ACC112 (cell line): ENCODE data around the gene SLC35G3.
"Not testable (repeated sequence)": the region's sequence is repeated elsewhere in the genome, so short reads cannot be mapped to it uniquely, and the experiment has no call there.

Source experiments
- H2AFZ ChIP-seq: fragments of 200-600 bp; sonication (generic); one replicate; pipeline ENCODE4 v1.6.0; 2017; ENCODE audit warnings: antibody characterized with exemption, low read length; ENCODE audit not compliant: unreplicated experiment
- H3K27ac ChIP-seq: fragments of 200-600 bp; sonication (generic); 2 replicates; pipeline ENCODE4 v1.5.1; 2014; ENCODE audit warnings: low read depth, mild to moderate bottlenecking, antibody characterized with exemption, low read length, moderate library complexity
- H3K27me3 ChIP-seq: fragments of 200-600 bp; sonication (generic); 2 replicates; pipeline ENCODE4 v1.6.1; 2014; ENCODE audit warnings: mild to moderate bottlenecking, antibody characterized with exemption, low read length, moderate library complexity, mixed read lengths; ENCODE audit not compliant: insufficient read depth
- H3K36me3 ChIP-seq: fragments of 200-600 bp; sonication (generic); 2 replicates; pipeline ENCODE4 v1.6.1; 2016; ENCODE audit warnings: mild to moderate bottlenecking, antibody characterized with exemption, low read length, moderate library complexity, mixed read lengths; ENCODE audit not compliant: insufficient read depth
- H3K4me1 ChIP-seq: fragments of 200-600 bp; sonication (generic); one replicate; pipeline ENCODE4 v1.6.1; 2016; ENCODE audit warnings: low read length, mixed read lengths; ENCODE audit not compliant: insufficient read depth, unreplicated experiment, control insufficient read depth
- H3K4me3 ChIP-seq: fragments of 200-600 bp; sonication (generic); 2 replicates; pipeline ENCODE4 v1.5.1; 2014; ENCODE audit warnings: mild to moderate bottlenecking, low read depth, low read length
- H3K79me2 ChIP-seq: fragments of 200-600 bp; sonication (generic); one replicate; pipeline ENCODE4 v1.6.0; 2016; ENCODE audit warnings: low read length; ENCODE audit not compliant: control insufficient read depth, unreplicated experiment, insufficient read depth

Gene SLC35G3

DNA sequence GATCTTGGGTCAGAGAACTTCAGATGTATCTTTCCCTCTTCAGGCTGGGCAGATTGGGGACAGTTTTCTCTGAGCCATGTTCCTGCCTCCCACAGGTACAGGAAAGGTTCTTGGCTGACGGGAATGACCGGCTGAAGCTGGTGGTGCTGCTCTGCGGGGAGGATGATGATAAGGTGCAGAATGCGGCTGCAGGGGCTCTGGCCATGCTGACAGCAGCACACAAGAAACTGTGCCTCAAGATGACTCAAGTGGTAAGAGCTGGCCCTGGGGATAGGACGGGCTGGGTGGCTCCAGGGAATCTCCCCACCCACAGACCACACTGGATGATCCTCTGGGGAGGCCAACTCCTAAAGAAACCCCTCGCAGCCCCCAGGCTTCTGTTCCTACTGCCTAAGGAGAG, 10.9 kb downstream of the SLC35G3 start:
- peaks cover 17% of the 10 kb centered on the region for H3K27me3 ChIP-seq
- H3K4me3 ChIP-seq, result no peak overlapping the region
- no peaks in the 10 kb centered on the region for H3K79me2 ChIP-seq
- H3K27ac ChIP-seq, result no peak overlapping the region
- no peak overlapping the region for H2AFZ ChIP-seq
- no peaks in the 10 kb centered on the region for H3K36me3 ChIP-seq
- peaks cover 7% of the 10 kb centered on the region for H3K4me1 ChIP-seq

DNA sequence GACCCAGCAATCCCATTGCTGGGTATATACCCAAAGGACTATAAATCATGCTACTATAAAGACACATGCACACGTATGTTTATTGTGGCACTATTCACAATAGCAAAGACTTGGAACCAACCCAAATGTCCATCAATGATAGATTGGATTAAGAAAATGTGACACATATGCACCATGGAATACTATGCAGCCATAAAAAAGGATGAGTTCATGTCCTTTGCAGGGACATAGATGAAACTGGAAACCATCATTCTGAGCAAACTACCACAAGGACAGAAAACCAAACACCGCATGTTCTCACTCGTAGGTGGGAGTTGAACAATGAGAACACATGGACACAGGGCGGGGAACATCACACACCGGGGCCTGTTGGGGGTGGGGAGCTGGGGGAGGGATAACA, 14.8 kb downstream of the SLC35G3 start:
- H3K27me3 ChIP-seq, result peaks cover 16% of the 10 kb centered on the region
- H2AFZ ChIP-seq, H3K79me2 ChIP-seq, H3K4me1 ChIP-seq, H3K36me3 ChIP-seq, H3K4me3 ChIP-seq, H3K27ac ChIP-seq: not testable (repeated sequence)

DNA sequence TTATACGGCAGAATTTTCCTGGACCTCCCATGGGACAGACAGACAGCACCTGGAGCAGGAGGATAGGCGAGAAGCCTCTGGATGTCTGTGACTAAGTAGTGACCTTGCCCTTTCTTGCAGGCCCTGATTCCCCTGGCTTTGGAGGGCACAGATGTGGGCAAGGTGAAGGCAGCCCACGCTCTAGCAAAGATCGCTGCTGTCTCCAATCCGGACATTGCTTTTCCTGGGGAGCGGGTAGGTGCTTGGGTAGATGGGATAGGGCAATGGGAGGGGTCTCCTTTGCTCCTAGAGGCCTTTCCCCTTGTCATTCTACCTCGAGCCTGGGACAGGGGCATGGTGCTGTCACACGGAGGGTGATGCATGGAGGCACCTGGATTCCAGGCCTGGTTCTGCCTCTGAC, 17.3 kb downstream of the SLC35G3 start:
- Histone ChIP-seq H3K27me3 (no peaks in the 10 kb centered on the region), H2AFZ (no peak overlapping the region)

DNA sequence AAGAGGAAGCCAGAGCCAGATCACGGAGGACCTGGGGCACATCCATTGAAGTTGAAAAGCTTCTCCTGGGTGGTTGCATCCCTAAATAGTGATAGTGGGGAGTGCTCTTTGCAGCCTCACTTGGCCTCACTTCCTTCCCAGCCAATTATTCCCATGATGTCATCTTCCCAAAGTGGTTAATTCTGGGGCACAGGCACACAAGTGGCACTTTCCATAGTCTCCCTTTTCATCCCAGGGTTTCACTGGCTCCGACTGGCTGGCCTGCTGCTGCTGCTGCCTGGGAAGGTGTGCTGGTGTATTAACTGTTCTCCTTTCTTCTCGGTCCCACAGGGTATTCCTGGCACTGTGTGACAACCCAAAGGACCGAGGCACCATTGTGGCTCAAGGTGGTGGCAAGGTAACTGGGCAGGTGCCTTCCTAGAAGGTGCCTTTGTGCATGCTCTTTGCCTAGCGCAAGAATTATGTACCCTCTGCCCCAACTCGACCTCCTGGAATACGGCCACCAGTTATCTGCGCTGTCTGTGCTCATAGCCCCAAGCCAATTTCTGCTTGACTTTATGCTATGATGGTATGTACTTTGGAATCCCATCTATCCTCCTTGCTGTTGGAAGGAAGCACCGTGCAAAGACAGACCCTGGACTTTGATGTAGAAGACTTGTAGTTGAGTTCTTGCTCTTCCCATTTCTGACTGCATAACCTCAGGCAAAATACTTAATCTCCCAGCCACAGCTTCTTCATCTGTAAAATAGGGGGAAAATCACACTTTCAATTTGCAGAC, 18.4 kb downstream of the SLC35G3 start:
- peaks cover 5% of the 10 kb centered on the region for H3K4me1 ChIP-seq
- no peak overlapping the region for H2AFZ ChIP-seq
- H3K27me3 ChIP-seq, result no peaks in the 10 kb centered on the region
- H3K4me3 ChIP-seq, result no peak overlapping the region
- H3K36me3 ChIP-seq, result no peaks in the 10 kb centered on the region
- H3K27ac ChIP-seq, result no peak overlapping the region
- H3K79me2 ChIP-seq, result no peaks in the 10 kb centered on the region

More for the DNA sequence above, 17.3 kb downstream of the SLC35G3 start:
- no peak overlapping the region for H3K4me3 ChIP-seq
- H3K36me3 ChIP-seq, result no peaks in the 10 kb centered on the region
- no peaks in the 10 kb centered on the region for H3K79me2 ChIP-seq
- H3K4me1 ChIP-seq, result peaks cover under 1% of the 10 kb centered on the region
- no peak overlapping the region for H3K27ac ChIP-seq

DNA sequence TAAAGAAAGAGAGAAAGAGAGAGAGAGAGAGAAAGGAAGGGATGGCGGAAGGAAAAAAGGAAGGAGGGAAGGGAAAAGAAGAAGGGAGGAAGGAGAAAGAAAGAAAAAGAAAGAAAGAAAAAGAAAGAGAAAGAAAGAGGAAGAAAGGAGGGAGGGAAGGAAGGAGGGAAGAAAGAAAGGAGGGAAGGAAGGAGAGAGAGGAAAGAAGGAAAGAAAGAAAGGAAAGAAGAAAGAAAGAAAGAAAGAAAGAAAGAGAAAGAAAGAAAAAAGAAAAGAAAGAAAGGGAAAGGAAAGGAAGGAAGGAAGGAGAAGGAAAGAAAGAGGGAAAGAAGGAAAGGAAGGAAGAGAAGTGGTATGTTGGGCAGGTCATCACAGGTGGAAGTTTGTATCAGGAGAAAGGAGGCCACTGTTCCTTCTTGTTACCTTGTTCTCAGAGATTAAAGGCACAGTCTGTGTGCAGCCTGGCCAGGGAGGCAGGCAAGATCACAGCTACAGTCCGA, 19.3 kb downstream of the SLC35G3 start:
- Histone ChIP-seq H3K79me2 (no peaks in the 10 kb centered on the region), H3K4me3 (no peak overlapping the region), H3K27ac (no peak overlapping the region), H2AFZ (no peak overlapping the region), H3K36me3 (no peaks in the 10 kb centered on the region), H3K27me3 (no peaks in the 10 kb centered on the region), H3K4me1 (peaks cover 5% of the 10 kb centered on the region)

DNA sequence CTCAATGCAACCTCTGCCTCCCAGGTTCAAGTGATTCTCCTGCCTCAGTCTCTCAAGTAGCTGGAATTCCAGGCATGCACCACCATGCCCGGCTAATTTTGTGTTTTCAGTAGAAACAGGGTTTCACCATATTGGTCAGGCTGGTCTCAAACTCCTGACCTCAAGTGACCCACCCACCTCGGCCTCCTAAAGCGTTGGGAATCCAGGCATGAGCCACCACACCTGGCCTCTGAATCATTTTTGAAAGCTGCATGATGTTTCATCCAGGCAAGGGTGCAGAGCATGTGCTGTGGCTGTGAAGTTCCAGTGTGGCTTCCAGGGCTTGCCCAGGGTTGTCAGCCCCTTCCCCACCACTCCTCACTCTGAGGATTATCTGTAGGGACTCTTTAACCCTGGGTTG, 21.9 kb downstream of the SLC35G3 start:
- H3K4me3 ChIP-seq, H3K36me3 ChIP-seq, H2AFZ ChIP-seq, H3K27me3 ChIP-seq, H3K79me2 ChIP-seq, H3K4me1 ChIP-seq, H3K27ac ChIP-seq: not testable (repeated sequence)

DNA sequence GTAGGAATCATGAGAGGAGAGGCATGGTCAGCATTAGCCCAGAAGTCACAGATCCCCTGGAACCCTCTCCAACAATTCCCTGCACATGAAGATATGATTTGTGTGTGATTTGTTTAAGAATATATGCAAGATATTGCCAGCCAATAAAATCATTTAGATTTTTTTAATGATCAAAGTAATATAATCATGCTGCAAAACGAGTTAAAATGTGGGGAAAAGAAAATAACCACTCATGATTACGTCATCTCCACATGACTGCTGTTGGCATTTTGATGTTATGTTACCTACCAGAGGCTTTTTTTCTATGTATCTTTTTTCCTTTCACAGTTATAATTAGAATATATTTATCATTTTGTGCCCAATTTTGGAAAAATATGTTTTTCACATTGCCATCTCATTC, 22.4 kb downstream of the SLC35G3 start:
- H3K4me3 ChIP-seq, result no peak overlapping the region
- H2AFZ ChIP-seq, result peak overlapping the region; percentile 2
- H3K36me3 ChIP-seq, result no peaks in the 10 kb centered on the region
- H3K27me3 ChIP-seq, result no peaks in the 10 kb centered on the region
- no peaks in the 10 kb centered on the region for H3K79me2 ChIP-seq
- no peak overlapping the region; the same call in 1 of the 2 replicates for H3K27ac ChIP-seq
- H3K4me1 ChIP-seq, result peaks cover 5% of the 10 kb centered on the region

DNA sequence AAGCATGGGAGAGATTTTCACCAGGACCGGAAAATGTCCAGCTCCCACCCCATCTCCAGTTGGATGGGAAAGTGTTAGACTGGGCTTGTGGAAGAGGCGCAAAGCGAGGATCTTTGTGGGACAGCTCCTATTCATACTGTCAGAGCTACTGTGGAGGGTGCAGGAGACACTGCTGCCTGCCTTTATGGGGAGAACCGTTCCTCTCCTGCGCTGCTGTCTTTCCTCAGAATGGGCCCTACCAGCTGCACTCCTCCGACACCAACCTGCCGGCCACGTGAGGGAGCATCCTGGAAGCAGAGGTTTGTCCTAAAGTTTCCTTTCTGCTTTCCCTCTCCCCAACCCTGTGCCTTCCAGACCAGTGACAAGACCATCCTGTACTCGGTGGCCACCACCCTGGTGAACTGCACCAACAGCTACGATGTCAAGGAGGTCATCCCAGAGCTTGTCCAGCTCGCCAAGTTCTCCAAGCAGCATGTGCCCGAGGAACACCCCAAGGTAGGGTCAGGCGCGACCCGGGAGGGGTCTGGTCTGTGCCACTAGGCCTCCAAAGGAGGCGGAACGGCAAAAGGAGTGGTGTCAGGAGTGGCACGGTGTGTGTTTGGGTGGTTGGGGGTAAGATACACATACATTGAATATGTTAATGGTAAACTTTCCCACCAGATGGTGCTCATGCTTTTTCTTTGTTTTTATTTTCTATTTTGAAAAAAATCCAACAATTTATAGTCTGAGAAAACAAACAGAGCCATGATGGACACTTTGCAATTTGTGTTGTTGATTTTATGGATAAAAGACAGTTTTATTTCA, 23.0 kb downstream of the SLC35G3 start:
- Histone ChIP-seq H3K27me3 (no peaks in the 10 kb centered on the region), H3K36me3 (no peaks in the 10 kb centered on the region), H3K4me3 (no peak overlapping the region), H2AFZ (peak overlapping the region; percentile 2), H3K4me1 (peaks cover 5% of the 10 kb centered on the region), H3K27ac (no peak overlapping the region; the same call in 1 of the 2 replicates), H3K79me2 (no peaks in the 10 kb centered on the region)

DNA sequence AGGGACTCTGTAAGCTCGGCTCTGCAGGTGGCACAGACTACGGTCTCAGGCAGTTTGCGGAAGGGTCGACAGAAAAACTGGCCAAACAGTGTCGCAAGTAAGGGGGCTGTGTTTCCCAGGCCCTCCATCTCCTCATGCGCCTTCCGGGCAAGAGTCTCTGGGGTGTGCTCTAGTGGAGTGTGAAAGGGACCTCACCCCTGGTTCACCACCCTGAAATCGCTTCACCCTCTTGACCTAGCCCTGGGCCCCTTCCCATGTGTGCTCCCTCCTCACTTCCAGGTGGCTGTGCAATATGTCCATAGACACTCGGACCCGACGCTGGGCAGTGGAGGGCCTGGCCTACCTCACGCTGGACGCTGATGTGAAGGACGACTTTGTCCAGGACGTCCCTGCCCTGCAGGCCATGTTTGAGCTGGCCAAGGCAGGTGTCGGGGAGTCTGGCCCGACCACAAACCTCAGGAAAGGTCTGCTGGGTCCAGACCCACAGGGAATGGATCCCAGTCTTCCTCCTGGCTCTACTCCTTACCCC, 24.3 kb downstream of the SLC35G3 start:
- no peaks in the 10 kb centered on the region for H3K79me2 ChIP-seq
- peaks cover 5% of the 10 kb centered on the region for H3K4me1 ChIP-seq
- no peak overlapping the region for H2AFZ ChIP-seq
- no peaks in the 10 kb centered on the region for H3K36me3 ChIP-seq
- no peaks in the 10 kb centered on the region for H3K27me3 ChIP-seq
- H3K27ac ChIP-seq, result no peak overlapping the region
- no peak overlapping the region for H3K4me3 ChIP-seq

DNA sequence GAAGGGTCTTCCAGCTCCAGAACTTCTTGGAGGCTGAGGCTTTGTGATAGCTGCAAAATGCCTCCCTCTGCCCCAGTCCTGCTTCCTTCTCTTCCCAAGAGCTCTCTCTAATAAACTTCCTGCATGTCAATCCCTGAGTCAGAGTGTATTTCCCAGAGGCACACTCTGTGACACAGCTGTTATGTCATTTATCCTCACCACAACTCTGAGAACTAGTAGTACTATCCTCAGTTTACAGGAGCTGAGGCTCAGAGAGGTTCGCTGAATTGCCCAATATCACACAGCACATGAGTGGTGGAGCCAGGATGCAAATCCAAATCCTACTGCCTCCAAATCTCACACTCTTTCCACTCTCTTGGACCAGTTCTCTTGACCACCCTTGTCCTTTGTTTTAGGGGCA, 26.5 kb downstream of the SLC35G3 start:
- H3K27ac ChIP-seq, result no peak overlapping the region
- no peak overlapping the region for H3K4me3 ChIP-seq
- H3K27me3 ChIP-seq, result no peaks in the 10 kb centered on the region
- no peak overlapping the region for H2AFZ ChIP-seq
- no peaks in the 10 kb centered on the region for H3K79me2 ChIP-seq
- H3K36me3 ChIP-seq, result no peaks in the 10 kb centered on the region
- peaks cover 5% of the 10 kb centered on the region for H3K4me1 ChIP-seq
